Effector memory CD8-positive, alpha-beta T cell (primary cell): ENCODE results near the gene GALM.

ENCODE experiments used
- ATAC-seq: fragments of 150-1000 bp; cut with Tn5 transposase; replicated peaks from 2 replicates; pipeline ENCODE4 v1.10.0; 2021; ENCODE audit warnings: mild to moderate bottlenecking, moderate library complexity
- DNase-seq, 3 experiments: peaks; one replicate each; pipeline ENCODE4 v3.0.0; 2021
- H3K27ac Mint-ChIP-seq, 2 donors: one replicate each; pipeline ENCODE4 v1.8.0; 2022; ENCODE audit warnings: mild to moderate bottlenecking in 2 of 2, mixed read lengths in 2 of 2, moderate library complexity in 2 of 2
- H3K27me3 Mint-ChIP-seq, 2 donors: one replicate each; pipeline ENCODE4 v1.8.0; 2022; ENCODE audit warnings: mixed read lengths in 2 of 2
- H3K36me3 Mint-ChIP-seq: one replicate; pipeline ENCODE4 v1.8.0; 2022; ENCODE audit warnings: mild to moderate bottlenecking, moderate library complexity, mixed read lengths; ENCODE audit not compliant: insufficient read depth
- H3K4me1 Mint-ChIP-seq, 2 donors: one replicate each; pipeline ENCODE4 v1.8.0; 2022; ENCODE audit warnings: low read depth in 2 of 2, mixed read lengths in 2 of 2
- H3K4me3 Mint-ChIP-seq, 2 donors: one replicate each; pipeline ENCODE4 v1.8.0; 2022; ENCODE audit warnings: mild to moderate bottlenecking in 2 of 2, mixed read lengths in 2 of 2, moderate library complexity in 2 of 2
- H3K9me3 Mint-ChIP-seq, 2 donors: one replicate each; pipeline ENCODE4 v1.8.0; 2022; ENCODE audit warnings: mixed read lengths in 2 of 2

The GALM gene

DNA sequence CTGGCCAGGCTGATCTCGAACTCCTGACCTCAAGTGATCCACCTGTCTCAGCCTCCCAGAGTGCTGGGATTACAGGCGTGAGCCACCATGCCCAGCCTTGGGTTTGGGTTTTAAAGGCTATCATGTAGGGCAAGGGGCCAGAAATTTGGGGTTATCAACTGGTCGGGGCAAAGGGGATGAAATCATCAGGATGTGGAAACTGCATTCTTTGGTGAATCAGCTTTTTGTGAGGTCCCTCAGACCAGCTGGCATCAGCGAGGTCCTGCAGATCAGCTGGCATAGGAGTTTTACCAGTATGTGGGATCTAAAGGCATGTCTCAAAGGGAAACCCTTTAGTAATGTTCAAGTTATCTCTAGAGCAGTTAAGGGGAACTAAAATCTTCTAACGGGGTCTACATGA, 105.7 kb downstream of the GALM start:
- Mint-ChIP-seq H3K36me3 (peaks cover 2% of the 10 kb centered on the region), H3K4me3 (no peak overlapping the region), H3K4me1 (no peaks in the 10 kb centered on the region), H3K27ac (no peak overlapping the region), H3K27me3 (peaks cover 18 to 19% of the 10 kb centered on the region in 2 donors), H3K9me3 (no peaks in the 10 kb centered on the region)
- DNase-seq: no peak
- no peak for ATAC-seq

DNA sequence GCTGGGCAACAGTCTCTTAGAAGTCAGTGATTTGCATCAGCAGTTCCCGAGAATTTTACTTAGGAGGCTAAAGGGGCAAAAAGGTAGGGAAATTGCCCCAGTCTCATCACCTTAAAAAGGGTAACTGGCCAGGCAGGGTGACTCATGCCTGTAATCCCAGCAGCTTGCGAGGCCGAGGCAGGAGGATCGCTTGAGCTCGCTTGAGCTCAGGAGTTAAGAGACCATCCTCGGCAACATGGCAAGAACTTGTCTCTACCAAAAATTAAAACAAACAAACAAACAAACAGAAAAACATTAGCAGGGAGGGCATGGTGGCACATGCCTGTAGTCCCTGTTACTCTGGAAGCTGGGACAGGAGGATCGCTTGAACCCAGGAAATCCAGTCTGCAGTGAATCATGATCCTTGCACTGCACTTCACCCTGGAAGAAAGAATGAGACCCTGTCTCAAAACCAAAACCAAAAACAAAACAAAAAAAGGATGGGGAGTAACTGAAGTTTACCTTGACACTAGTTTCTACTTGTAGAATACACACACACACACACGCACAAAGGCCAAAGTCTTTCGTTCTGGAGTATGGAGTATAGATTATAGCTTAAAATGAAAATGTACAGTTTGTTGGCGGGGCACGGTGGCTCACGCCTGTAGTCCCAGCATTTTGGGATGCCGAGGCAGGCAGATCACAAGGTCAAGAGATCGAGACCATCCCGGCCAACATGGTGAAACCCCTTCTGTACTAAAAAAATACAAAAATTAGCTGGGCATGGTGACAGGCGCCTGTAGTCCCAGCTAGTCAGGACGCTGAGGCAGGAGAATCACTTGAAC, 109.4 kb downstream of the GALM start:
- no peak for ATAC-seq
- DNase-seq: no peak
- Mint-ChIP-seq H3K27me3 (peaks cover 18 to 27% of the 10 kb centered on the region in 2 donors), H3K27ac (no peak overlapping the region), H3K36me3 (peaks cover 2% of the 10 kb centered on the region), H3K4me3 (no peak overlapping the region), H3K9me3 (no peaks in the 10 kb centered on the region), H3K4me1 (peaks cover 6 to 7% of the 10 kb centered on the region in 2 donors)

DNA sequence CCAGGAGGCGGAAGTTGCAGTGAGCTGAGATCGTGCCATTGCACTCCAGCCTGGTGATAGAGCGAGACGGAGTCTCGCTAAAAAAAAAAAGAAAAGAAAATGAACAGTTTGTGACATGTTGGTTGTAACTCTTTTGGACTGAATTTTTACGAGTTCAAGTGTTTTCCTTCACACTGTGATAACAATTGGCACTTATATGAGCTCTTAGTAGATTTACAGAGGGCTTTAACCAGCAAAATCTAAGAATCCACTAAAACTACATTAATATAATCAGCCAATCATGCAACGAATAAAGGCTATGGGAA, 110.0 kb downstream of the GALM start:
- H3K4me3 Mint-ChIP-seq: no peak overlapping the region
- H3K27me3 Mint-ChIP-seq: peaks cover 18 to 27% of the 10 kb centered on the region in 2 donors
- H3K4me1 Mint-ChIP-seq: peaks cover 6 to 7% of the 10 kb centered on the region in 2 donors
- H3K27ac Mint-ChIP-seq: no peak overlapping the region
- H3K36me3 Mint-ChIP-seq: peaks cover 6% of the 10 kb centered on the region
- DNase-seq (no peak), ATAC-seq (no peak)
- H3K9me3 Mint-ChIP-seq: no peaks in the 10 kb centered on the region

GRCh38 chr2:38776531-38776930, 110.6 kb downstream of the GALM start:
- Mint-ChIP-seq H3K9me3 (no peaks in the 10 kb centered on the region), H3K4me1 (peaks cover 6 to 7% of the 10 kb centered on the region in 2 donors), H3K36me3 (peaks cover 12% of the 10 kb centered on the region), H3K27me3 (peaks cover 18 to 27% of the 10 kb centered on the region in 2 donors), H3K4me3 (peak overlapping the region in 1 of 2 donors; percentile 19), H3K27ac (no peak overlapping the region)
- ATAC-seq: no peak
- no peak for DNase-seq

DNA sequence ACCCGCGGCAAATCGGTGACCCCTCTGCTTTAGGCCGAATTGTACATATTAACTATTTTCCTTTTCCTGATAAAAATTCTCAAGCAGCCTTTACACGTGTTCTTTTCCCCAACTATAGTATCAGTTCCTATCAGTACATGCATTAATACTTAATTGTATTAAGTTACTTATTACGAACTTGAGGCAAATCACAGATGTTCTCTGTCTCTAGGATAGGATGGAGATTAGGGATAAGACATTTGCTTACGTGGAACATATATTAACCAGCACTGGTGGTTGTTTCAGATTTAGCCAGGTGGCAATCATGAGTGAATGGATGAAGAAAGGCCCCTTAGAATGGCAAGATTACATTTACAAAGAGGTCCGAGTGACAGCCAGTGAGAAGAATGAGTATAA, 112.8 kb downstream of the GALM start:
- Mint-ChIP-seq H3K36me3 (peaks cover 29% of the 10 kb centered on the region), H3K27ac (peak overlapping the region; percentile 98 to 99), H3K4me1 (peaks cover 6 to 7% of the 10 kb centered on the region in 2 donors), H3K9me3 (no peaks in the 10 kb centered on the region), H3K4me3 (peak overlapping the region; percentile 100), H3K27me3 (peaks cover 18 to 27% of the 10 kb centered on the region in 2 donors)
- DNase-seq (no peak), ATAC-seq (no peak)

- Mint-ChIP-seq H3K4me3 (no peak overlapping the region), H3K27me3 (no peaks in the 10 kb centered on the region), H3K27ac (no peak overlapping the region), H3K4me1 (no peaks in the 10 kb centered on the region), H3K36me3 (peaks cover 27% of the 10 kb centered on the region), H3K9me3 (no peaks in the 10 kb centered on the region)
- no peak for ATAC-seq
- no peak for DNase-seq
Observed at GRCh38 chr2:38783586-38783985, 117.7 kb downstream of the GALM start.
